K562 (cell line): ENCODE measurements around the gene OXNAD1. TPM values are rescaled to one million over a fixed set of nuclear protein-coding genes. Genes with fewer than 3 reads are reported as not detected.

Experiments
- ATAC-seq: fragments of 200-7000 bp; cut with Tn5 transposase; 3 replicates; pipeline ENCODE4 v1.9.1; 2020; ENCODE audit warnings: moderate library complexity
- BruUV-seq: library from RNA; stranded (reverse); fragments of 400-500 nt; replicated peaks from 2 replicates; lab custom pipeline; 2021; lab: Mats Ljungman, UMichigan
- CTCF ChIA-PET: fragments of 300-600 bp; formaldehyde crosslinking; extraction: SDS; loops from one replicate; lab custom pipeline; 2021; ENCODE audit warnings: low intra/inter-chr PET ratio; lab: Yijun Ruan, JAX
- POLR2A ChIA-PET: fragments of 300-600, 350-650 bp; sonication (Branson Sonifier 250); formaldehyde crosslinking; extraction: SDS; loops from one replicate; lab custom pipeline; 2021; ENCODE audit warnings: antibody characterized with exemption, inconsistent platforms; lab: Yijun Ruan, JAX
- DNase-seq, 4 experiments: peaks; one replicate each; pipeline versions ENCODE4 v3.0.0 to v3.0.0-alpha.2; 2011 to 2018; ENCODE audit warnings: low spot score in 3 of 4, mixed read lengths in 3 of 4; ENCODE audit errors: extremely low read depth in 1 of 4
- FAIRE-seq: peaks from 2 replicates; lab custom pipeline; 2011; peaks lifted over from hg19 to GRCh38; lab: Jason Lieb, UNC
- H2AFZ ChIP-seq: 2 replicates; pipeline ENCODE4 v1.6.0; 2011; ENCODE audit warnings: low read depth, low read length, control low read depth, inconsistent platforms
- H3K27ac ChIP-seq: fragments of 200-600 bp; 3 replicates; pipeline ENCODE4 v1.8.0; 2011; ENCODE audit warnings: low read depth, mild to moderate bottlenecking, control low read depth, inconsistent platforms, low read length, moderate library complexity, mixed read lengths; ENCODE audit errors: extremely low read depth
- H3K27me3 ChIP-seq, 2 experiments: fragments of 300-600 bp in 1 of 2; 2 replicates in 1 of 2; 3 replicates in 1 of 2; pipeline versions ENCODE4 v1.6.0 to v1.8.0; 2011; ENCODE audit warnings: inconsistent platforms in 2 of 2, low read length in 2 of 2, mild to moderate bottlenecking in 1 of 2, mixed read lengths in 1 of 2, moderate library complexity in 1 of 2; ENCODE audit not compliant: control insufficient read depth in 2 of 2, insufficient read depth in 2 of 2
- H3K36me3 ChIP-seq: fragments of 300-600 bp; 3 replicates; pipeline ENCODE4 v1.8.0; 2011; ENCODE audit warnings: mild to moderate bottlenecking, low read length, inconsistent platforms; ENCODE audit not compliant: control insufficient read depth, insufficient read depth
- H3K4me1 ChIP-seq, 2 experiments: fragments of 200-600 bp in 1 of 2; replicated peaks in 1 of 2; 2 replicates in 1 of 2; 3 replicates in 1 of 2; pipeline versions ENCODE4 v1.5.1 to v1.8.0; 2011; ENCODE audit warnings: inconsistent platforms in 2 of 2, low read length in 2 of 2, mild to moderate bottlenecking in 1 of 2, mixed read lengths in 1 of 2, moderate library complexity in 1 of 2; ENCODE audit not compliant: control insufficient read depth in 2 of 2, insufficient read depth in 2 of 2
- H3K4me2 ChIP-seq: 2 replicates; pipeline ENCODE4 v1.6.1; 2011; ENCODE audit warnings: low read length, control low read depth, inconsistent platforms, mixed read lengths; ENCODE audit not compliant: insufficient read depth
- H3K4me3 ChIP-seq: fragments of 200-600 bp; sonication (generic), shearing (Covaris generic); 2 replicates; pipeline ENCODE4 v1.5.1; 2016; ENCODE audit warnings: control low read depth, inconsistent platforms
- H3K79me2 ChIP-seq: fragments of 200-600 bp; 3 replicates; pipeline ENCODE4 v1.8.0; 2011; ENCODE audit warnings: low read length, inconsistent platforms; ENCODE audit not compliant: control insufficient read depth, insufficient read depth
- H3K9ac ChIP-seq, 2 experiments: 2 replicates each; pipeline versions ENCODE4 v1.6.0 to v1.6.1; 2011; ENCODE audit warnings: low read depth in 2 of 2, low read length in 2 of 2, control low read depth in 1 of 2, inconsistent platforms in 1 of 2, mild to moderate bottlenecking in 1 of 2, mixed read lengths in 1 of 2; ENCODE audit not compliant: insufficient read depth in 1 of 2
- H3K9me1 ChIP-seq: one replicate; pipeline ENCODE4 v1.6.0; 2011; ENCODE audit warnings: inconsistent platforms, mild to moderate bottlenecking, low read length, moderate library complexity; ENCODE audit not compliant: control insufficient read depth, insufficient read depth
- H3K9me3 ChIP-seq: replicated peaks from 2 replicates; pipeline ENCODE4 v1.5.1; 2011; ENCODE audit warnings: low read depth, low read length, inconsistent platforms; ENCODE audit not compliant: control insufficient read depth, insufficient read depth
- H4K20me1 ChIP-seq: replicated peaks from 2 replicates; pipeline ENCODE4 v1.6.1; 2011; ENCODE audit warnings: low read length, inconsistent platforms, mixed read lengths; ENCODE audit not compliant: control insufficient read depth, insufficient read depth
- CCAR2 ChIP-seq: fragments of 200-400 bp; formaldehyde crosslinking; IDR thresholded peaks from 2 replicates; pipeline ENCODE4 v1.6.1; 2017; ENCODE audit warnings: mild to moderate bottlenecking, low read depth, low read length
- CHD2 ChIP-seq: IDR thresholded peaks from 2 replicates; pipeline ENCODE4 v1.6.1; 2011; ENCODE audit warnings: low read depth, low read length
- GABPA ChIP-seq: fragments of 200-800 bp; sonication (Bioruptor generic); conservative IDR thresholded peaks from 2 replicates; pipeline ENCODE4 v1.6.1; 2016; ENCODE audit warnings: low read depth, missing genetic modification characterization, missing compliant biosample characterization
- GTF3C2 ChIP-seq: IDR thresholded peaks from 3 replicates; pipeline ENCODE4 v1.6.1; 2011; ENCODE audit warnings: borderline replicate concordance, mild to moderate bottlenecking, moderate library complexity; ENCODE audit not compliant: insufficient read length; ENCODE audit errors: extremely low read depth
- HDAC6 ChIP-seq: IDR thresholded peaks from 2 replicates; pipeline ENCODE4 v1.6.1; 2012; ENCODE audit warnings: low read depth, mild to moderate bottlenecking, control low read depth, inconsistent platforms, low read length, moderate library complexity
- MEF2A ChIP-seq: IDR thresholded peaks from 2 replicates; pipeline ENCODE4 v1.6.1; 2011; ENCODE audit warnings: low read depth, mild to moderate bottlenecking, low read length, moderate library complexity; ENCODE audit not compliant: control insufficient read depth
- NR2C2 ChIP-seq, 2 experiments: fragments of 200-800 bp in 1 of 2; sonication (Bioruptor generic) in 1 of 2; sonication (generic) in 1 of 2; formaldehyde crosslinking in 1 of 2; IDR thresholded peaks; 2 replicates each; pipeline versions ENCODE4 v1.6.1 to v1.8.0; 2016 to 2022; ENCODE audit warnings: mild to moderate bottlenecking in 1 of 2, missing compliant biosample characterization in 1 of 2, missing genetic modification characterization in 1 of 2, missing genetic modification reagents in 1 of 2
- NR2F6 ChIP-seq: fragments of 450-650 bp; formaldehyde crosslinking; IDR thresholded peaks from 2 replicates; pipeline ENCODE4 v1.4.0; 2020; ENCODE audit warnings: mild to moderate bottlenecking
- SIN3A ChIP-seq, 2 experiments: fragments of 150-350 bp in 1 of 2; IDR thresholded peaks; 2 replicates each; pipeline ENCODE4 v1.6.1; 2011 to 2016; ENCODE audit warnings: borderline replicate concordance in 2 of 2, low read depth in 2 of 2, low read length in 2 of 2, mild to moderate bottlenecking in 2 of 2, moderate library complexity in 2 of 2; ENCODE audit not compliant: control insufficient read depth in 1 of 2
- STAT5A ChIP-seq: IDR thresholded peaks from 2 replicates; pipeline ENCODE4 v1.6.1; 2012; ENCODE audit warnings: low read length, inconsistent platforms, borderline replicate concordance
- XRCC3 ChIP-seq: fragments of 450-650 bp; IDR thresholded peaks from 2 replicates; pipeline ENCODE4 v1.6.1; 2017; ENCODE audit warnings: mild to moderate bottlenecking, moderate library complexity
- ZNF449 ChIP-seq: fragments of 250-450 bp; sonication (Bioruptor Pico); IDR thresholded peaks from 2 replicates; pipeline ENCODE4 v1.8.0; 2022; ENCODE audit warnings: moderate library complexity, mild to moderate bottlenecking, inconsistent platforms
- ZNF561 ChIP-seq: fragments of 450-650 bp; formaldehyde crosslinking; conservative IDR thresholded peaks from 2 replicates; pipeline ENCODE4 v1.4.0; 2020; ENCODE audit warnings: mild to moderate bottlenecking, moderate library complexity
- ZNF780A ChIP-seq: fragments of 250-450 bp; sonication (Bioruptor Pico); IDR thresholded peaks from 2 replicates; pipeline ENCODE4 v1.5.0; 2021; ENCODE audit warnings: mild to moderate bottlenecking
- WGBS: fragments of 100-300 bp; shearing (Covaris generic); methylation state at CpG from one replicate; pipeline ENCODE4 v1.1.6; 2016; ENCODE audit warnings: low coverage, mixed read lengths; ENCODE audit not compliant: insufficient coverage; ENCODE audit errors: missing lambda C conversion rate; 5-methylcytosine and 5-hydroxymethylcytosine counted together
- in situ Hi-C: fragments of 300-500 bp; cut with MboI; formaldehyde crosslinking; loops from 4 replicates; pipeline ENCODE4 v1.15.0; 2018; ENCODE audit warnings: inconsistent platforms, mixed read lengths
- intact Hi-C: fragments of 100-400 bp; cut with micrococcal nuclease; formaldehyde crosslinking; loops from 2 replicates; pipeline ENCODE4 v1.14.2; 2022
- polyA plus RNA-seq, 8 experiments: library from polyadenylated mRNA; depleted of rRNA in 4 of 8; stranded (reverse) in 5 of 8; unstranded in 3 of 8; fragments of >200 nt; fragmentation: Nextera tagmentation in 2 of 8; fragmentation: Illumina TruSeq in 1 of 8; extraction: Ambion mirVana in 2 of 8; extraction: Trizol in 1 of 8; gene quantifications; 2 replicates each; pipeline versions ENCODE4 v1.2.1 to v1.2.3, GENCODE V29; 2011 to 2014; ENCODE audit warnings: inconsistent platforms in 1 of 8, missing spikeins in 1 of 8
- total RNA-seq, 7 experiments: library from RNA; depleted of rRNA in 6 of 7; stranded (reverse); fragments of >200 nt in 6 of 7; fragmentation: Illumina TruSeq in 2 of 7; extraction: Trizol in 2 of 7; gene quantifications; 2 replicates each; pipeline versions ENCODE4 v1.2.1 to v1.2.3, GENCODE V29; 2011 to 2021; ENCODE audit warnings: low replicate concordance in 1 of 7

The OXNAD1 gene
- total and polyA plus RNA-seq, 9 of the 15 experiments (the other 6 are each of a cell fraction or from before 2014, with no cell fraction given) = 12.8 to 44.4 (median 41.1) TPM

- no peak for FAIRE-seq
- H4K20me1 ChIP-seq = peaks cover 15% of the 10 kb centered on the region
- H3K9ac ChIP-seq = no peak overlapping the region
- H3K36me3 ChIP-seq = peaks cover 74% of the 10 kb centered on the region
- H3K9me3 ChIP-seq = no peaks in the 10 kb centered on the region
- ChIA-PET CTCF (no interaction called here), POLR2A (interaction anchor here (1.0 kb wide), 1 partner anchor 24 kb away, joined by 3 read pairs; no protein-coding TSS in a partner anchor)
- no peaks in the 10 kb centered on the region for H3K27me3 ChIP-seq
- BruUV-seq = no TSS peak
- in situ Hi-C loops (no loop called here), intact Hi-C loops (no loop called here)
- H3K27ac ChIP-seq = no peak overlapping the region
- no peak for ATAC-seq
- peaks cover 4% of the 10 kb centered on the region for H3K9me1 ChIP-seq
- H3K4me2 ChIP-seq = no peak overlapping the region
- 89% methylated on average over 1 of the region's 1 CpG for WGBS
- no peak overlapping the region for H3K4me3 ChIP-seq
- H2AFZ ChIP-seq = no peak overlapping the region
- TF ChIP-seq HDAC6 (no peak), NR2F6 (CRISPR knock-in tag) (no peak), XRCC3 (no peak), NR2C2 (CRISPR knock-in tag; IDR thresholded peaks at IDR 0.05) (no peak), NR2C2 (tag; IDR thresholded peaks at IDR 0.05) (no peak), CCAR2 (no peak), ZNF780A (no peak), SIN3A (IDR thresholded peaks at IDR 0.05; ENCODE audit: borderline replicate concordance in 2 of 2, control insufficient read depth in 1 of 2, low read depth in 2 of 2, low read length in 2 of 2) (no peak), MEF2A (no peak), STAT5A (no peak), CHD2 (no peak), ZNF561 (CRISPR knock-in tag) (no peak), ZNF449 (CRISPR knock-in tag) (no peak), GTF3C2 (no peak), GABPA (tag) (no peak)
- TF ChIP-seq, all 486 proteins: peak for 0
- no peak for DNase-seq
- Histone ChIP-seq H3K4me1 (peaks cover 17 to 45% of the 10 kb centered on the region in 2 experiments), H3K79me2 (peaks cover 31% of the 10 kb centered on the region; the same call in 1 of the 3 replicates)
These were observed 43.7 kb downstream of the OXNAD1 start for GRCh38 chr3:16308727-16309126.
